ENCODE measurements around the gene BRAT1.

BRAT1 gene

GRCh38 chr7:2503056-2503941, 52.0 kb downstream of the BRAT1 start:
- Histone ChIP-seq H3K36me3 (ENCODE audit: insufficient read depth, low read length) (no peaks in the 10 kb centered on the region), H3K27ac (no peak overlapping the region), H3K4me3 (no peak overlapping the region), H3K9me3 (ENCODE audit: low read depth, low read length) (no peaks in the 10 kb centered on the region), H3K9ac (ENCODE audit: insufficient read length) (no peak overlapping the region)
- no peak for DNase-seq (ENCODE audit: low read depth, low spot score)
- TF ChIP-seq FOXP2 (optimal IDR thresholded peaks at IDR 0.05; ENCODE audit: control extremely low read depth, extremely low read length, insufficient read depth) (no peak), POLR2AphosphoS5 (IDR thresholded peaks at IDR 0.05; ENCODE audit: borderline replicate concordance, low read depth, low read length) (no peak), EZH2 (IDR thresholded peaks at IDR 0.05) (no peak)

- H3K4me3 ChIP-seq = no peak overlapping the region
- H3K9ac ChIP-seq (ENCODE audit: insufficient read length) = no peak overlapping the region
- H3K9me3 ChIP-seq (ENCODE audit: low read depth, low read length) = no peaks in the 10 kb centered on the region
- no peaks in the 10 kb centered on the region for H3K36me3 ChIP-seq (ENCODE audit: insufficient read depth, low read length)
- TF ChIP-seq FOXP2 (optimal IDR thresholded peaks at IDR 0.05; ENCODE audit: control extremely low read depth, extremely low read length, insufficient read depth) = no peak
- TF ChIP-seq EZH2 (IDR thresholded peaks at IDR 0.05) = no peak
- no peak for TF ChIP-seq POLR2AphosphoS5 (IDR thresholded peaks at IDR 0.05; ENCODE audit: borderline replicate concordance, low read depth, low read length)
- H3K27ac ChIP-seq = no peak overlapping the region
- no peak for DNase-seq (ENCODE audit: low read depth, low spot score)
Measured at GRCh38 chr7:2502647-2502966, 52.7 kb downstream of the BRAT1 start.

GRCh38 chr7:2501947-2502646, 53.2 kb downstream of the BRAT1 start:
- Histone ChIP-seq H3K4me3 (no peak overlapping the region), H3K36me3 (ENCODE audit: insufficient read depth, low read length) (no peaks in the 10 kb centered on the region), H3K9ac (ENCODE audit: insufficient read length) (no peak overlapping the region), H3K27ac (no peak overlapping the region), H3K9me3 (ENCODE audit: low read depth, low read length) (no peaks in the 10 kb centered on the region)
- no peak for TF ChIP-seq EZH2 (IDR thresholded peaks at IDR 0.05)
- no peak for DNase-seq (ENCODE audit: low read depth, low spot score)

GRCh38 chr7:2500701-2501100, 54.6 kb downstream of the BRAT1 start:
- no peak overlapping the region for H3K9ac ChIP-seq (ENCODE audit: insufficient read length)
- H3K36me3 ChIP-seq (ENCODE audit: insufficient read depth, low read length) = no peaks in the 10 kb centered on the region
- no peaks in the 10 kb centered on the region for H3K9me3 ChIP-seq (ENCODE audit: low read depth, low read length)
- H3K4me3 ChIP-seq = no peak overlapping the region
- DNase-seq (ENCODE audit: low read depth, low spot score) = no peak
- TF ChIP-seq EZH2 (IDR thresholded peaks at IDR 0.05) = no peak
- no peak for TF ChIP-seq FOXP2 (optimal IDR thresholded peaks at IDR 0.05; ENCODE audit: control extremely low read depth, extremely low read length, insufficient read depth)
- no peak for TF ChIP-seq POLR2AphosphoS5 (IDR thresholded peaks at IDR 0.05; ENCODE audit: borderline replicate concordance, low read depth, low read length)
- no peak overlapping the region for H3K27ac ChIP-seq

- Histone ChIP-seq H3K9me3 (ENCODE audit: low read depth, low read length) (no peaks in the 10 kb centered on the region), H3K36me3 (ENCODE audit: insufficient read depth, low read length) (no peaks in the 10 kb centered on the region), H3K4me3 (no peak overlapping the region), H3K27ac (no peak overlapping the region), H3K9ac (ENCODE audit: insufficient read length) (no peak overlapping the region)
- TF ChIP-seq EZH2 (IDR thresholded peaks at IDR 0.05) = no peak
- DNase-seq (ENCODE audit: low read depth, low spot score) = no peak
Measured at GRCh38 chr7:2499719-2500430, 55.4 kb downstream of the BRAT1 start.

GRCh38 chr7:2499181-2499580, 56.1 kb downstream of the BRAT1 start:
- TF ChIP-seq EZH2 (IDR thresholded peaks at IDR 0.05) (no peak), POLR2AphosphoS5 (IDR thresholded peaks at IDR 0.05; ENCODE audit: borderline replicate concordance, low read depth, low read length) (no peak), FOXP2 (optimal IDR thresholded peaks at IDR 0.05; ENCODE audit: control extremely low read depth, extremely low read length, insufficient read depth) (no peak)
- Histone ChIP-seq H3K4me3 (no peak overlapping the region), H3K9ac (ENCODE audit: insufficient read length) (no peak overlapping the region), H3K36me3 (ENCODE audit: insufficient read depth, low read length) (no peaks in the 10 kb centered on the region), H3K27ac (no peak overlapping the region), H3K9me3 (ENCODE audit: low read depth, low read length) (no peaks in the 10 kb centered on the region)
- DNase-seq (ENCODE audit: low read depth, low spot score) = no peak

GRCh38 chr7:2498708-2499107, 56.6 kb downstream of the BRAT1 start:
- Histone ChIP-seq H3K4me3 (no peak overlapping the region), H3K27ac (no peak overlapping the region), H3K9me3 (ENCODE audit: low read depth, low read length) (no peaks in the 10 kb centered on the region), H3K9ac (ENCODE audit: insufficient read length) (no peak overlapping the region), H3K36me3 (ENCODE audit: insufficient read depth, low read length) (no peaks in the 10 kb centered on the region)
- no peak for DNase-seq (ENCODE audit: low read depth, low spot score)
- TF ChIP-seq FOXP2 (optimal IDR thresholded peaks at IDR 0.05; ENCODE audit: control extremely low read depth, extremely low read length, insufficient read depth) (no peak), EZH2 (IDR thresholded peaks at IDR 0.05) (no peak), POLR2AphosphoS5 (IDR thresholded peaks at IDR 0.05; ENCODE audit: borderline replicate concordance, low read depth, low read length) (no peak)

GRCh38 chr7:2497500-2498336, 57.6 kb downstream of the BRAT1 start:
- no peak overlapping the region for H3K4me3 ChIP-seq
- no peak overlapping the region for H3K27ac ChIP-seq
- no peaks in the 10 kb centered on the region for H3K9me3 ChIP-seq (ENCODE audit: low read depth, low read length)
- H3K36me3 ChIP-seq (ENCODE audit: insufficient read depth, low read length) = no peaks in the 10 kb centered on the region
- TF ChIP-seq FOXP2 (optimal IDR thresholded peaks at IDR 0.05; ENCODE audit: control extremely low read depth, extremely low read length, insufficient read depth) = no peak
- TF ChIP-seq POLR2AphosphoS5 (IDR thresholded peaks at IDR 0.05; ENCODE audit: borderline replicate concordance, low read depth, low read length) = no peak
- TF ChIP-seq EZH2 (IDR thresholded peaks at IDR 0.05) = no peak
- no peak overlapping the region for H3K9ac ChIP-seq (ENCODE audit: insufficient read length)
- DNase-seq (ENCODE audit: low read depth, low spot score) = no peak
